K562 (cell line): ENCODE data around the gene CPSF4. TPM values are rescaled to one million over a fixed set of nuclear protein-coding genes. Genes with fewer than 3 reads are reported as not detected.
A peak's percentile ranks its signal among the peaks of the same experiment; 100 is the strongest.

Experiments used
- ATF4 ChIP-seq: fragments of 450-650 bp; formaldehyde crosslinking; IDR thresholded peaks from 2 replicates; pipeline ENCODE4 v1.4.0; 2022; ENCODE audit warnings: mild to moderate bottlenecking, moderate library complexity
- CCNT2 ChIP-seq: IDR thresholded peaks from 2 replicates; pipeline ENCODE4 v1.6.1; 2011; ENCODE audit warnings: borderline replicate concordance, low read depth, mild to moderate bottlenecking, moderate library complexity, mixed read lengths, low read length; ENCODE audit not compliant: insufficient read length; ENCODE audit errors: extremely low read depth
- CXXC5 ChIP-seq: fragments of 250-450 bp; sonication (Bioruptor Pico); IDR thresholded peaks from 2 replicates; pipeline ENCODE4 v1.8.0; 2022; ENCODE audit warnings: inconsistent platforms, mild to moderate bottlenecking, moderate library complexity
- ETV5 ChIP-seq: sonication (generic); formaldehyde crosslinking; IDR thresholded peaks from 2 replicates; pipeline ENCODE4 v1.4.0; 2020; ENCODE audit warnings: low read depth, mild to moderate bottlenecking, missing genetic modification reagents
- HDAC8 ChIP-seq: fragments of 450-650 bp; IDR thresholded peaks from 2 replicates; pipeline ENCODE4 v1.6.1; 2016; ENCODE audit warnings: mild to moderate bottlenecking, missing genetic modification characterization, moderate library complexity, missing compliant biosample characterization
- ID3 ChIP-seq, 2 experiments: fragments of 250-450 bp in 1 of 2; fragments of 450-650 bp in 1 of 2; sonication (Bioruptor Pico) in 1 of 2; IDR thresholded peaks; 2 replicates each; pipeline versions ENCODE4 v1.6.1 to v1.8.0; 2016 to 2021; ENCODE audit warnings: mild to moderate bottlenecking in 2 of 2, moderate library complexity in 2 of 2, missing compliant biosample characterization in 1 of 2, missing genetic modification characterization in 1 of 2
- JUN ChIP-seq, 2 experiments: sonication (generic) in 1 of 2; formaldehyde crosslinking in 1 of 2; IDR thresholded peaks; 2 replicates each; pipeline versions ENCODE4 v1.6.1 to v1.8.0; 2012 to 2022; ENCODE audit warnings: borderline replicate concordance in 2 of 2, mild to moderate bottlenecking in 2 of 2, improper control_type of control experiment in 1 of 2, low read depth in 1 of 2, low read length in 1 of 2, missing genetic modification reagents in 1 of 2
- KHSRP ChIP-seq: fragments of 450-650 bp; IDR thresholded peaks from 2 replicates; pipeline ENCODE4 v1.6.1; 2017
- L3MBTL2 ChIP-seq: fragments of 450-650 bp; IDR thresholded peaks from 2 replicates; pipeline ENCODE4 v1.6.1; 2016; ENCODE audit warnings: mild to moderate bottlenecking, moderate library complexity
- NRF1 ChIP-seq, 2 experiments: fragments of 450-650 bp; IDR thresholded peaks in 1 of 2; conservative IDR thresholded peaks in 1 of 2; 2 replicates each; pipeline ENCODE4 v1.6.1; 2014; ENCODE audit warnings: mild to moderate bottlenecking in 2 of 2
- PCBP2 ChIP-seq: fragments of 200-400 bp; formaldehyde crosslinking; IDR thresholded peaks from 2 replicates; pipeline ENCODE4 v1.6.1; 2018; ENCODE audit warnings: low read length, low read depth, mild to moderate bottlenecking, moderate library complexity; ENCODE audit not compliant: poor library complexity, severe bottlenecking
- PHF20 ChIP-seq: fragments of 450-650 bp; IDR thresholded peaks from 2 replicates; pipeline ENCODE4 v1.6.1; 2018; ENCODE audit not compliant: partially characterized antibody
- POLR2G ChIP-seq: fragments of 200-400 bp; formaldehyde crosslinking; IDR thresholded peaks from 2 replicates; pipeline ENCODE4 v1.6.1; 2017; ENCODE audit warnings: low read depth, mild to moderate bottlenecking, antibody characterized with exemption, low read length, moderate library complexity
- PTRF ChIP-seq: fragments of 450-650 bp; IDR thresholded peaks from 2 replicates; pipeline ENCODE4 v1.6.1; 2016; ENCODE audit warnings: mild to moderate bottlenecking, missing genetic modification characterization, missing compliant biosample characterization
- SMARCA5 ChIP-seq: fragments of 450-650 bp; IDR thresholded peaks from 2 replicates; pipeline ENCODE4 v1.6.1; 2016
- TGIF2 ChIP-seq: sonication (generic); formaldehyde crosslinking; IDR thresholded peaks from 2 replicates; pipeline ENCODE4 v1.8.1; 2022; ENCODE audit warnings: mild to moderate bottlenecking, missing genetic modification reagents, moderate library complexity
- ZNF41 ChIP-seq: fragments of 250-450 bp; sonication (Bioruptor Pico); conservative IDR thresholded peaks from 2 replicates; pipeline ENCODE4 v1.4.0; 2020; ENCODE audit warnings: mild to moderate bottlenecking
- ZNF644 ChIP-seq: fragments of 200-800 bp; sonication (Bioruptor generic); IDR thresholded peaks from 2 replicates; pipeline ENCODE4 v1.6.1; 2016; ENCODE audit warnings: low read depth, missing genetic modification characterization, missing compliant biosample characterization
- polyA plus RNA-seq, 8 experiments: library from polyadenylated mRNA; depleted of rRNA in 4 of 8; stranded (reverse) in 5 of 8; unstranded in 3 of 8; fragments of >200 nt; fragmentation: Nextera tagmentation in 2 of 8; fragmentation: Illumina TruSeq in 1 of 8; extraction: Ambion mirVana in 2 of 8; extraction: Trizol in 1 of 8; gene quantifications; 2 replicates each; pipeline versions ENCODE4 v1.2.1 to v1.2.3, GENCODE V29; 2011 to 2014; ENCODE audit warnings: inconsistent platforms in 1 of 8, missing spikeins in 1 of 8
- total RNA-seq, 7 experiments: library from RNA; depleted of rRNA in 6 of 7; stranded (reverse); fragments of >200 nt in 6 of 7; fragmentation: Illumina TruSeq in 2 of 7; extraction: Trizol in 2 of 7; gene quantifications; 2 replicates each; pipeline versions ENCODE4 v1.2.1 to v1.2.3, GENCODE V29; 2011 to 2021; ENCODE audit warnings: low replicate concordance in 1 of 7
- TF ChIP-seq, protein P1 (sequence below), 2 experiments: fragments of 450-650 bp; IDR thresholded peaks; 2 replicates each; pipeline ENCODE4 v1.6.1; 2018; ENCODE audit warnings: mild to moderate bottlenecking in 2 of 2, low read depth in 1 of 2; ENCODE audit not compliant: partially characterized antibody in 2 of 2
- TF ChIP-seq, protein P2 (sequence below): fragments of 450-650 bp; IDR thresholded peaks from 2 replicates; pipeline ENCODE4 v1.6.1; 2018; ENCODE audit warnings: mild to moderate bottlenecking, low read depth; ENCODE audit not compliant: partially characterized antibody

The CPSF4 gene
- total and polyA plus RNA-seq, 9 of the 15 experiments (the other 6 are each of a cell fraction or from before 2014, with no cell fraction given): 16.9 to 118 (median 71.7) TPM

DNA sequence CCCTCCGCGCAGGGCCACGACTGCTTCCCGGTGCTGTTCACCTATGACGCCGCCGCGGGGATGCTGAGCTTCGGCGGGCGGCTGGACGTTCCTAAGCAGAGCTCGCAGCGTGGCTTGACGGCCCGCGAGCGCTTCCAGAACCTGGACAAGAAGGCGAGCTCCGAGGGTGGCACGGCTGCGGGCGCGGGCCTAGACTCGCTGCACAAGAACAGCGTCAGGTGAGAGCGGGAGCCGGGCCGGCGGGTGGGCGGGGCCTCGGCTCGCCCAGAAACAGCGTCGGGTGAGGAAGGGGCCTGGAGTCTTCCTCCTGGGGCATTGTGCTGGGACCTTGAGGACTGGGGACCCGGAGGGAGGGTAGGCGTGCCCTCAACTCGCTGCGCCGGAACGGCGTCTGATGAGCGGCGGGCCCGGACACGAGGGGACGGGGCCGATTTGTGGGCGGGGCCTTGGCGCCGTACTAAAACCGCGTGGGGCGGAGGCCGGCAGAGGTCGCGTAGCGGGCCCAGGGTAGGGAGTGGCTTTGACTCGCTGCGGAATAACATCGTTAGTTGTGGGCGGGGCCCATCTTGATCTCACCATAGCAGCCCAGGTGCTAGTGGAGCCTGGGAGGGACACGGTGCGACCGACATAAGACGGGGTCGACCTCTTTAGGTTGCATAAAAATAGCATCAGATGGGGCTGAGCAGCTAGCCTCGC lies 45.9 kb upstream of the CPSF4 start (continued):
- TF ChIP-seq ATF4 (CRISPR knock-in tag) (0 out of 2 replicates have a peak, but pooled peaks have one; percentile 17), ETV5 (CRISPR knock-in tag) (no peak), PTRF (no peak), ZNF644 (tag) (no peak), PCBP2 (no peak), CCNT2 (peak; percentile 33), NRF1 (conservative IDR thresholded peaks at IDR 0.05 in 1 of 2, IDR thresholded peaks at IDR 0.05 in 1 of 2) (peak; percentile 15 to 40; a peak in 2 of 4 replicates), JUN (IDR thresholded peaks at IDR 0.05; ENCODE audit: borderline replicate concordance, low read depth, low read length) (no peak), JUN (CRISPR knock-in tag; IDR thresholded peaks at IDR 0.05; ENCODE audit: borderline replicate concordance) (no peak), TGIF2 (CRISPR knock-in tag) (peak; percentile 67; the same call in 1 of the 2 replicates), KHSRP (no peak), ZNF41 (no peak), HDAC8 (no peak), L3MBTL2 (peak; percentile 21; the same call in 1 of the 2 replicates), PHF20 (no peak), POLR2G (peak; percentile 85), CXXC5 (CRISPR knock-in tag) (peak; percentile 72), SMARCA5 (no peak), ID3 (CRISPR knock-in tag; IDR thresholded peaks at IDR 0.05) (no peak), ID3 (tag; IDR thresholded peaks at IDR 0.05) (no peak)
- TF ChIP-seq, protein P1, sequence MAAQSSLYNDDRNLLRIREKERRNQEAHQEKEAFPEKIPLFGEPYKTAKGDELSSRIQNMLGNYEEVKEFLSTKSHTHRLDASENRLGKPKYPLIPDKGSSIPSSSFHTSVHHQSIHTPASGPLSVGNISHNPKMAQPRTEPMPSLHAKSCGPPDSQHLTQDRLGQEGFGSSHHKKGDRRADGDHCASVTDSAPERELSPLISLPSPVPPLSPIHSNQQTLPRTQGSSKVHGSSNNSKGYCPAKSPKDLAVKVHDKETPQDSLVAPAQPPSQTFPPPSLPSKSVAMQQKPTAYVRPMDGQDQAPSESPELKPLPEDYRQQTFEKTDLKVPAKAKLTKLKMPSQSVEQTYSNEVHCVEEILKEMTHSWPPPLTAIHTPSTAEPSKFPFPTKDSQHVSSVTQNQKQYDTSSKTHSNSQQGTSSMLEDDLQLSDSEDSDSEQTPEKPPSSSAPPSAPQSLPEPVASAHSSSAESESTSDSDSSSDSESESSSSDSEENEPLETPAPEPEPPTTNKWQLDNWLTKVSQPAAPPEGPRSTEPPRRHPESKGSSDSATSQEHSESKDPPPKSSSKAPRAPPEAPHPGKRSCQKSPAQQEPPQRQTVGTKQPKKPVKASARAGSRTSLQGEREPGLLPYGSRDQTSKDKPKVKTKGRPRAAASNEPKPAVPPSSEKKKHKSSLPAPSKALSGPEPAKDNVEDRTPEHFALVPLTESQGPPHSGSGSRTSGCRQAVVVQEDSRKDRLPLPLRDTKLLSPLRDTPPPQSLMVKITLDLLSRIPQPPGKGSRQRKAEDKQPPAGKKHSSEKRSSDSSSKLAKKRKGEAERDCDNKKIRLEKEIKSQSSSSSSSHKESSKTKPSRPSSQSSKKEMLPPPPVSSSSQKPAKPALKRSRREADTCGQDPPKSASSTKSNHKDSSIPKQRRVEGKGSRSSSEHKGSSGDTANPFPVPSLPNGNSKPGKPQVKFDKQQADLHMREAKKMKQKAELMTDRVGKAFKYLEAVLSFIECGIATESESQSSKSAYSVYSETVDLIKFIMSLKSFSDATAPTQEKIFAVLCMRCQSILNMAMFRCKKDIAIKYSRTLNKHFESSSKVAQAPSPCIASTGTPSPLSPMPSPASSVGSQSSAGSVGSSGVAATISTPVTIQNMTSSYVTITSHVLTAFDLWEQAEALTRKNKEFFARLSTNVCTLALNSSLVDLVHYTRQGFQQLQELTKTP (IDR thresholded peaks at IDR 0.05; ENCODE audit: low read depth in 1 of 2, partially characterized antibody in 2 of 2): no peak
- TF ChIP-seq, protein P2, sequence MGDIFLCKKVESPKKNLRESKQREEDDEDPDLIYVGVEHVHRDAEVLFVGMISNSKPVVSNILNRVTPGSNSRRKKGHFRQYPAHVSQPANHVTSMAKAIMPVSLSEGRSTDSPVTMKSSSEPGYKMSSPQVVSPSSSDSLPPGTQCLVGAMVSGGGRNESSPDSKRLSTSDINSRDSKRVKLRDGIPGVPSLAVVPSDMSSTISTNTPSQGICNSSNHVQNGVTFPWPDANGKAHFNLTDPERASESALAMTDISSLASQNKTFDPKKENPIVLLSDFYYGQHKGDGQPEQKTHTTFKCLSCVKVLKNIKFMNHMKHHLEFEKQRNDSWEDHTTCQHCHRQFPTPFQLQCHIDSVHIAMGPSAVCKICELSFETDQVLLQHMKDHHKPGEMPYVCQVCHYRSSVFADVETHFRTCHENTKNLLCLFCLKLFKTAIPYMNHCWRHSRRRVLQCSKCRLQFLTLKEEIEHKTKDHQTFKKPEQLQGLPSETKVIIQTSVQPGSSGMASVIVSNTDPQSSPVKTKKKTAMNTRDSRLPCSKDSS: no peak
